OCI-LY7 (cell line): ENCODE measurements around the gene GEN1.

Experiments
- EZH2phosphoT487 ChIP-seq: fragments of 200-600 bp; sonication (generic); IDR thresholded peaks from 2 replicates; pipeline ENCODE4 v1.6.1; 2018; ENCODE audit warnings: low read depth, borderline replicate concordance, mild to moderate bottlenecking, mixed run types, antibody characterized with exemption, low read length, moderate library complexity, mixed read lengths
- TF ChIP-seq, protein P1 (sequence below): fragments of 200-600 bp; sonication (generic); conservative IDR thresholded peaks from 2 replicates; pipeline ENCODE4 v1.5.1; 2014; ENCODE audit warnings: mild to moderate bottlenecking, antibody characterized with exemption, low read length, moderate library complexity, mixed read lengths

DNA sequence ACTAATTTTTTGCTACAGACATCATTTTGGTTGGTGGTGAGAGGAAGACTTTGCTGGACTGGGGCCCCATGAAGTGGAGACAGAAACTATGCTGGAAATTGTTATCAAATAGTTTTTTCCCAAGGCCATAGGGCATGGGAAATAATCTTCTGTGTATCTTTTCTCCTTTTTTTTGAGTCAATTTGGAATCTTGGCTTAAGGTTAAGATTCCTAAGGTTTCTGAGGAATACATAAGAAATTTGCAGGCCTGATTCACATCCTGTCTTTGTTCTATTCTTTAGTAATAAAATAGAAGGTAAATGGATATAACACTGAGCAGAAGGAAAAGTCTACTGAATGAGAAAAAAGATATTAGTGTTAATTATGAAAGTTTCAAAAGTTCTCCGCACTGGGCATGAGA, 16.9 kb upstream of the GEN1 start:
- TF ChIP-seq, protein P1, sequence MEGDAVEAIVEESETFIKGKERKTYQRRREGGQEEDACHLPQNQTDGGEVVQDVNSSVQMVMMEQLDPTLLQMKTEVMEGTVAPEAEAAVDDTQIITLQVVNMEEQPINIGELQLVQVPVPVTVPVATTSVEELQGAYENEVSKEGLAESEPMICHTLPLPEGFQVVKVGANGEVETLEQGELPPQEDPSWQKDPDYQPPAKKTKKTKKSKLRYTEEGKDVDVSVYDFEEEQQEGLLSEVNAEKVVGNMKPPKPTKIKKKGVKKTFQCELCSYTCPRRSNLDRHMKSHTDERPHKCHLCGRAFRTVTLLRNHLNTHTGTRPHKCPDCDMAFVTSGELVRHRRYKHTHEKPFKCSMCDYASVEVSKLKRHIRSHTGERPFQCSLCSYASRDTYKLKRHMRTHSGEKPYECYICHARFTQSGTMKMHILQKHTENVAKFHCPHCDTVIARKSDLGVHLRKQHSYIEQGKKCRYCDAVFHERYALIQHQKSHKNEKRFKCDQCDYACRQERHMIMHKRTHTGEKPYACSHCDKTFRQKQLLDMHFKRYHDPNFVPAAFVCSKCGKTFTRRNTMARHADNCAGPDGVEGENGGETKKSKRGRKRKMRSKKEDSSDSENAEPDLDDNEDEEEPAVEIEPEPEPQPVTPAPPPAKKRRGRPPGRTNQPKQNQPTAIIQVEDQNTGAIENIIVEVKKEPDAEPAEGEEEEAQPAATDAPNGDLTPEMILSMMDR = no peak
- no peak for TF ChIP-seq EZH2phosphoT487
